Amygdala (tissue), 56 donors: ENCODE results near the gene TC2N.

Experiments
- DNase-seq, 56 donors: peaks; one replicate each; lab custom pipeline; 2025; lab: John Stamatoyannopoulos, UW

TC2N gene

GRCh38 chr14:91890291-91890749, 23.0 kb upstream of the TC2N start:
- DNase-seq = peak in 39 of 56 donors; percentile 8 to 77 (median 39)

- peak in 26 of 56 donors; percentile 13 to 76 (median 40) for DNase-seq
Measured at GRCh38 chr14:91889477-91890211, 22.3 kb upstream of the TC2N start.

- DNase-seq = peak in 8 of 56 donors; percentile 7 to 46 (median 21)
Measured at GRCh38 chr14:91888641-91889476, 21.5 kb upstream of the TC2N start.

- no peak for DNase-seq
Measured at GRCh38 chr14:91886961-91887360, 19.6 kb upstream of the TC2N start.

GRCh38 chr14:91885839-91886238, 18.5 kb upstream of the TC2N start:
- no peak for DNase-seq

- no peak for DNase-seq
Measured at GRCh38 chr14:91885113-91885712, 17.9 kb upstream of the TC2N start.

GRCh38 chr14:91884664-91885063, 17.3 kb upstream of the TC2N start:
- DNase-seq = no peak

- no peak for DNase-seq
Measured at GRCh38 chr14:91883753-91884152, 16.4 kb upstream of the TC2N start.

GRCh38 chr14:91882776-91883175, 15.4 kb upstream of the TC2N start:
- DNase-seq = no peak

- DNase-seq = no peak
Measured at GRCh38 chr14:91882369-91882768, 15.0 kb upstream of the TC2N start.

GRCh38 chr14:91879196-91879595, 11.9 kb upstream of the TC2N start:
- no peak for DNase-seq

- no peak for DNase-seq
Measured at GRCh38 chr14:91878274-91878673, 10.9 kb upstream of the TC2N start.

GRCh38 chr14:91877376-91877915, 10.1 kb upstream of the TC2N start:
- no peak for DNase-seq

- DNase-seq = no peak
Measured at GRCh38 chr14:91876492-91876891, 9.2 kb upstream of the TC2N start.

GRCh38 chr14:91875525-91876286, 8.4 kb upstream of the TC2N start:
- no peak for DNase-seq

GRCh38 chr14:91873471-91874415, 6.4 kb upstream of the TC2N start:
- no peak for DNase-seq

- DNase-seq = no peak
Measured at GRCh38 chr14:91872517-91873470, 5.5 kb upstream of the TC2N start.

- no peak for DNase-seq
Measured at GRCh38 chr14:91872011-91872501, 4.7 kb upstream of the TC2N start.
